SK-N-SH (cell line): ENCODE results near the gene ITLN1. TPM values are rescaled to one million over a fixed set of nuclear protein-coding genes. Genes with fewer than 3 reads are reported as not detected.

Source experiments
- CTCF ChIA-PET: fragments of 300-600, 350-600 bp; formaldehyde crosslinking; extraction: SDS; loops from one replicate; lab custom pipeline; 2021; lab: Yijun Ruan, JAX
- POLR2A ChIA-PET: fragments of 350-600 bp; sonication (Branson Sonifier 250); formaldehyde crosslinking; extraction: SDS; loops from one replicate; lab custom pipeline; 2020; ENCODE audit warnings: antibody characterized with exemption, inconsistent platforms; lab: Yijun Ruan, JAX
- DNase-seq: peaks from one replicate; pipeline ENCODE4 v3.0.0; 2012
- H2AFZ ChIP-seq: fragments of 200-600 bp; sonication (generic); 2 replicates; pipeline ENCODE4 v1.8.1; 2016; ENCODE audit warnings: antibody characterized with exemption, mild to moderate bottlenecking, low read depth
- H3F3A ChIP-seq: fragments of 200-600 bp; sonication (generic); replicated peaks from 2 replicates; pipeline ENCODE3; 2016; ENCODE audit warnings: antibody characterized with exemption, mild to moderate bottlenecking; ENCODE audit not compliant: insufficient read depth
- H3K27ac ChIP-seq, 2 experiments: fragments of 200-500 bp in 1 of 2; fragments of 200-600 bp in 1 of 2; sonication (Bioruptor generic) in 1 of 2; sonication (generic), shearing (Covaris generic) in 1 of 2; 2 replicates each; pipeline versions ENCODE4 v1.5.1 to v1.6.1; 2014 to 2016; ENCODE audit warnings: low read depth in 2 of 2, inconsistent platforms in 1 of 2, low read length in 1 of 2, mild to moderate bottlenecking in 1 of 2, mixed read lengths in 1 of 2
- H3K27me3 ChIP-seq: fragments of 200-600 bp; sonication (generic), shearing (Covaris generic); 2 replicates; pipeline ENCODE4 v1.6.1; 2016; ENCODE audit warnings: mixed run types; ENCODE audit not compliant: insufficient read depth
- H3K36me3 ChIP-seq, 2 experiments: fragments of 200-500 bp in 1 of 2; fragments of 200-600 bp in 1 of 2; sonication (Bioruptor generic) in 1 of 2; sonication (generic) in 1 of 2; replicated peaks in 1 of 2; 2 replicates each; pipeline versions ENCODE3 to v1.5.1; 2014 to 2016; ENCODE audit warnings: low read length in 1 of 2, mild to moderate bottlenecking in 1 of 2; ENCODE audit not compliant: insufficient read depth in 2 of 2, control insufficient read depth in 1 of 2
- H3K4me1 ChIP-seq, 2 experiments: fragments of 200-500 bp in 1 of 2; fragments of 200-600 bp in 1 of 2; sonication (Bioruptor generic) in 1 of 2; sonication (generic), shearing (Covaris generic) in 1 of 2; 2 replicates each; pipeline versions ENCODE4 v1.5.1 to v1.6.1; 2014 to 2016; ENCODE audit warnings: low read depth in 1 of 2, low read length in 1 of 2, mixed run types in 1 of 2; ENCODE audit not compliant: insufficient read depth in 2 of 2, control insufficient read depth in 1 of 2
- H3K4me2 ChIP-seq: fragments of 200-600 bp; sonication (generic), shearing (Covaris generic); 2 replicates; pipeline ENCODE4 v1.6.1; 2017; ENCODE audit warnings: mixed run types
- H3K4me3 ChIP-seq, 2 experiments: fragments of 200-500 bp in 1 of 2; fragments of 200-600 bp in 1 of 2; sonication (Bioruptor generic) in 1 of 2; sonication (generic), shearing (Covaris generic) in 1 of 2; 2 replicates each; pipeline versions ENCODE4 v1.5.1 to v1.8.1; 2014 to 2016; ENCODE audit warnings: low read depth in 2 of 2, inconsistent platforms in 1 of 2, low read length in 1 of 2, mild to moderate bottlenecking in 1 of 2, mixed read lengths in 1 of 2, moderate library complexity in 1 of 2
- H3K79me2 ChIP-seq: fragments of 200-600 bp; sonication (generic); 2 replicates; pipeline ENCODE4 v1.8.1; 2017; ENCODE audit warnings: mild to moderate bottlenecking; ENCODE audit not compliant: insufficient read depth
- H3K9ac ChIP-seq: fragments of 200-600 bp; sonication (generic); 2 replicates; pipeline ENCODE4 v1.6.1; 2017; ENCODE audit warnings: mixed run types
- H3K9me2 ChIP-seq: fragments of 200-600 bp; sonication (generic); 2 replicates; pipeline ENCODE4 v1.6.1; 2017; ENCODE audit warnings: mixed run types
- H3K9me3 ChIP-seq: fragments of 200-600 bp; sonication (generic); 2 replicates; pipeline ENCODE4 v1.6.1; 2017; ENCODE audit warnings: mixed run types, mild to moderate bottlenecking, moderate library complexity
- H4K20me1 ChIP-seq: fragments of 200-600 bp; sonication (generic); 2 replicates; pipeline ENCODE4 v1.6.1; 2017; ENCODE audit warnings: mild to moderate bottlenecking, mixed run types; ENCODE audit not compliant: insufficient read depth
- FOXJ3 ChIP-seq: sonication (generic); formaldehyde crosslinking; IDR thresholded peaks from 2 replicates; pipeline ENCODE4 v1.5.1; 2020; ENCODE audit warnings: mild to moderate bottlenecking, missing genetic modification reagents
- GATA2 ChIP-seq: sonication (generic); formaldehyde crosslinking; IDR thresholded peaks from 2 replicates; pipeline ENCODE4 v1.5.0; 2020; ENCODE audit warnings: mild to moderate bottlenecking, missing genetic modification reagents
- MXI1 ChIP-seq: IDR thresholded peaks from 2 replicates; pipeline ENCODE4 v1.6.1; 2012; ENCODE audit warnings: mild to moderate bottlenecking, low read depth, low read length, improper control_type of control experiment
- RFX5 ChIP-seq: IDR thresholded peaks from 2 replicates; pipeline ENCODE4 v1.6.1; 2012; ENCODE audit warnings: mild to moderate bottlenecking, improper control_type of control experiment, low read length
- RXRA ChIP-seq: IDR thresholded peaks from 2 replicates; pipeline ENCODE4 v1.4.0; 2012; ENCODE audit warnings: low read depth, mild to moderate bottlenecking, borderline replicate concordance
- TCF12 ChIP-seq: IDR thresholded peaks from 2 replicates; pipeline ENCODE4 v1.4.0; 2012
- YY1 ChIP-seq: IDR thresholded peaks from 2 replicates; pipeline ENCODE4 v1.4.0; 2012; ENCODE audit warnings: low read depth, mild to moderate bottlenecking
- WGBS: methylation state at CpG from one replicate; pipeline ENCODE4 v1.1.6; 2017; ENCODE audit warnings: low lambda C conversion rate; 5-methylcytosine and 5-hydroxymethylcytosine counted together
- polyA plus RNA-seq, 3 experiments: library from polyadenylated mRNA; depleted of rRNA; stranded (reverse); fragments of >200 nt; gene quantifications; 2 replicates each; pipeline ENCODE4 v1.2.3, GENCODE V29; 2012
- TF ChIP-seq, protein P1 (sequence below): fragments of 150-350 bp; IDR thresholded peaks from 2 replicates; pipeline ENCODE4 v1.6.1; 2017; ENCODE audit warnings: antibody characterized with exemption, low read length, low read depth, borderline replicate concordance

Gene ITLN1
- polyA plus RNA-seq, 1 of the 3 experiments (the other 2 are of a cell fraction), result not detected

DNA sequence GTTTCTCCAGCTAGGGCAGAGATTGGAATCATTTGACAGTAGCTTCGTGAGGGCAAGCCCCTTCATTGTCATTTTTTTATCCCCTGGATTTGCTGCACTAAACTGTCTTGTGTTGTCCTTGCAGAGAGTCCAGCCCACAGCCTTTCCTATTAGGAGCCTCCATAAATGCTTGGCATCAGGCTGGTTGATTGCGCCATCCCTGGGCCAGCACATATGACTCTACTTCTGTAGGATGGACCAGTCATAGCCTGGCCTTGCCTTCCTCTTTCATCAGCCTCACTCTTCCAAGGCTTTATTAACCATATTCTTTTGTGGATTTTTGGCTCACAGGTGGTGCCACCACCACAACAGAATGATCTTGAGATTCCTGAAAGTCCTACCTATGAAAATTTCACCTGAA, 57.6 kb downstream of the ITLN1 start:
- ChIA-PET CTCF (no interaction called here), POLR2A (no interaction called here)
- H3K4me1 ChIP-seq, result no peaks in the 10 kb centered on the region
- H3K9me2 ChIP-seq, result no peaks in the 10 kb centered on the region
- DNase-seq, result no peak
- H3K36me3 ChIP-seq, result no peaks in the 10 kb centered on the region
- H2AFZ ChIP-seq, result no peak overlapping the region
- H4K20me1 ChIP-seq, result no peaks in the 10 kb centered on the region
- H3K9ac ChIP-seq, result no peak overlapping the region
- whole genome bisulfite sequencing, result 30% methylated on average over 2 of the region's 2 CpGs
- H3K9me3 ChIP-seq, result no peaks in the 10 kb centered on the region
- H3K27me3 ChIP-seq, result no peaks in the 10 kb centered on the region; the same call in 1 of the 2 replicates
- TF ChIP-seq, protein P1, sequence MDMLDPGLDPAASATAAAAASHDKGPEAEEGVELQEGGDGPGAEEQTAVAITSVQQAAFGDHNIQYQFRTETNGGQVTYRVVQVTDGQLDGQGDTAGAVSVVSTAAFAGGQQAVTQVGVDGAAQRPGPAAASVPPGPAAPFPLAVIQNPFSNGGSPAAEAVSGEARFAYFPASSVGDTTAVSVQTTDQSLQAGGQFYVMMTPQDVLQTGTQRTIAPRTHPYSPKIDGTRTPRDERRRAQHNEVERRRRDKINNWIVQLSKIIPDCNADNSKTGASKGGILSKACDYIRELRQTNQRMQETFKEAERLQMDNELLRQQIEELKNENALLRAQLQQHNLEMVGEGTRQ, result no peak
- TF ChIP-seq TCF12, result no peak
- TF ChIP-seq RXRA, result no peak
- no peak overlapping the region for H3K4me2 ChIP-seq
- no peak overlapping the region for H3K4me3 ChIP-seq
- no peaks in the 10 kb centered on the region for H3F3A ChIP-seq
- no peaks in the 10 kb centered on the region for H3K79me2 ChIP-seq
- H3K27ac ChIP-seq, result no peak overlapping the region

DNA sequence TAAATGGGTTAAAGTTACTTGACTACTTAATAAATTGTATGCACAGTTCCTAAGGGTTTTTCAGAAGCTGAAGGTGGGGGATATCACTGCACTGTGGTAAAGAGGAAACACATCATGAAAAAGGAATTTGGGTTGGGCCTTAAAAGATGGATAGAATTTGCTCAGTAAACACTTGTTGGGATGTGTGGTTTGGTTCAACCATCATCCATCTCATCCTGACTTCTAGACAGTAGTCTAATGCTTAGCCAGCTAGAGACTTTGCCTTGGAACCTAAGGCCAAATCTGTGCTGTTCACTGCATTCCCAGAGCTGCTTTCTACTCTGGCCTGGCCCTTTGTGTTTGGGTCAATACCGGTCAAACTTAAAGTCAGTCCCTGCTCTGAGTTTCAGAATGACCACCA, 58.4 kb downstream of the ITLN1 start:
- WGBS, result 0% methylated on average over 1 of the region's 1 CpG
- TF ChIP-seq RFX5 (no peak), GATA2 (no peak), YY1 (no peak), FOXJ3 (CRISPR knock-in tag) (no peak), TCF12 (no peak), RXRA (no peak), MXI1 (no peak)
- H4K20me1 ChIP-seq, result no peaks in the 10 kb centered on the region
- no peaks in the 10 kb centered on the region for H3F3A ChIP-seq
- no peak overlapping the region for H3K27ac ChIP-seq
- no peaks in the 10 kb centered on the region for H3K9me2 ChIP-seq
- POLR2A ChIA-PET, result no interaction called here
- DNase-seq, result no peak
- H3K9ac ChIP-seq, result no peak overlapping the region
- no peaks in the 10 kb centered on the region for H3K79me2 ChIP-seq
- H3K4me2 ChIP-seq, result no peak overlapping the region
- no peaks in the 10 kb centered on the region; the same call in 1 of the 2 replicates for H3K27me3 ChIP-seq
- CTCF ChIA-PET, result no interaction called here
- H3K36me3 ChIP-seq, result no peaks in the 10 kb centered on the region
- H3K4me3 ChIP-seq, result no peak overlapping the region
- H3K9me3 ChIP-seq, result no peaks in the 10 kb centered on the region
- H3K4me1 ChIP-seq, result no peaks in the 10 kb centered on the region
- no peak overlapping the region for H2AFZ ChIP-seq

Other genes starting within 250 kb of the ITLN1 start
- gene SLAMF1, start 238.1 kb downstream of the ITLN1 start, polyA plus RNA-seq (2012; rRNA removed), result not detected in 2 replicates
- gene CD48, start 173.4 kb downstream of the ITLN1 start, polyA plus RNA-seq (2012; rRNA removed), result not detected in 2 replicates
- not detected in 2 replicates for gene SLAMF7, start 145.9 kb downstream of the ITLN1 start, polyA plus RNA-seq (2012; rRNA removed)
- gene LY9, start 89.0 kb downstream of the ITLN1 start, polyA plus RNA-seq (2012; rRNA removed), result not detected in 2 replicates
- not detected in 2 replicates for gene CD244, start 22.3 kb downstream of the ITLN1 start, polyA plus RNA-seq (2012; rRNA removed)
- gene ITLN2, start 69.6 kb upstream of the ITLN1 start, polyA plus RNA-seq (2012; rRNA removed), result not detected in 2 replicates
- gene F11R, start 136.0 kb upstream of the ITLN1 start, polyA plus RNA-seq (2012; rRNA removed), result 9.0 and 13.7 TPM in 2 replicates
- gene TSTD1, start 153.8 kb upstream of the ITLN1 start, polyA plus RNA-seq (2012; rRNA removed), result 80.7 and 93.9 TPM in 2 replicates
- 43.1 and 61.9 TPM in 2 replicates for gene USF1, start 160.8 kb upstream of the ITLN1 start, polyA plus RNA-seq (2012; rRNA removed)
- gene ARHGAP30, start 184.7 kb upstream of the ITLN1 start, polyA plus RNA-seq (2012; rRNA removed), result 0.05 TPM in 1 of 2 replicates, not detected in the other
- 0.59 and 1.9 TPM in 2 replicates for gene NECTIN4, start 204.4 kb upstream of the ITLN1 start, polyA plus RNA-seq (2012; rRNA removed)
- gene KLHDC9, start 213.2 kb upstream of the ITLN1 start, polyA plus RNA-seq (2012; rRNA removed), result 4.4 and 4.7 TPM in 2 replicates
- gene PFDN2, start 232.9 kb upstream of the ITLN1 start, polyA plus RNA-seq (2012; rRNA removed), result 340 and 445 TPM in 2 replicates
- gene NIT1, start 232.9 kb upstream of the ITLN1 start, polyA plus RNA-seq (2012; rRNA removed), result 38.7 and 48.9 TPM in 2 replicates
- gene DEDD, start 247.5 kb upstream of the ITLN1 start, polyA plus RNA-seq (2012; rRNA removed), result 43.1 and 45.0 TPM in 2 replicates